ENCODE measurements around the gene ANKRD55.
"Not testable (repeated sequence)": the region's sequence is repeated elsewhere in the genome, so short reads cannot be mapped to it uniquely, and the experiment has no call there.

The ANKRD55 gene

GRCh38 chr5:56123531-56124243, 109.4 kb downstream of the ANKRD55 start:
- Histone ChIP-seq H3K36me3 (replicated peaks; ENCODE audit: insufficient read depth, low read length) (no peaks in the 10 kb centered on the region), H2AFZ (ENCODE audit: low read length) (no peak overlapping the region), H3K4me3 (ENCODE audit: low read length) (no peak overlapping the region), H3F3A (ENCODE audit: insufficient read depth, low read length) (no peaks in the 10 kb centered on the region), H3K9me2 (replicated peaks; ENCODE audit: insufficient read depth, low read length) (no peaks in the 10 kb centered on the region), H3K4me1 (ENCODE audit: low read length) (peaks cover 13% of the 10 kb centered on the region), H3K79me2 (ENCODE audit: low read length) (no peaks in the 10 kb centered on the region), H4K20me1 (ENCODE audit: insufficient read depth, low read length) (no peaks in the 10 kb centered on the region), H3K27me3 (replicated peaks; ENCODE audit: insufficient read depth, low read length) (no peaks in the 10 kb centered on the region), H3K27ac (ENCODE audit: low read length) (no peak overlapping the region), H3K9me3 (replicated peaks; ENCODE audit: insufficient read depth, low read length) (no peaks in the 10 kb centered on the region), H3K4me2 (ENCODE audit: low read depth, low read length) (no peak overlapping the region), H3K9ac (ENCODE audit: low read length) (no peak overlapping the region)
- TF ChIP-seq EZH2 (optimal IDR thresholded peaks at IDR 0.05; ENCODE audit: low read depth, low read length) = no peak
- no peak for TF ChIP-seq EZH2phosphoT487 (IDR thresholded peaks at IDR 0.05; ENCODE audit: low read length)
- TF ChIP-seq CTCF (IDR thresholded peaks at IDR 0.05; ENCODE audit: low read length) = no peak
- no peak for DNase-seq

GRCh38 chr5:56122360-56122985, 110.7 kb downstream of the ANKRD55 start:
- H3F3A ChIP-seq (ENCODE audit: insufficient read depth, low read length); H3K9me2 ChIP-seq (replicated peaks; ENCODE audit: insufficient read depth, low read length); H2AFZ ChIP-seq (ENCODE audit: low read length); H3K36me3 ChIP-seq (replicated peaks; ENCODE audit: insufficient read depth, low read length); H4K20me1 ChIP-seq (ENCODE audit: insufficient read depth, low read length); H3K4me2 ChIP-seq (ENCODE audit: low read depth, low read length); H3K9me3 ChIP-seq (replicated peaks; ENCODE audit: insufficient read depth, low read length); H3K9ac ChIP-seq (ENCODE audit: low read length); H3K27ac ChIP-seq (ENCODE audit: low read length); H3K79me2 ChIP-seq (ENCODE audit: low read length); H3K27me3 ChIP-seq (replicated peaks; ENCODE audit: insufficient read depth, low read length); H3K4me1 ChIP-seq (ENCODE audit: low read length); DNase-seq; H3K4me3 ChIP-seq (ENCODE audit: low read length): not testable (repeated sequence)

GRCh38 chr5:56119050-56119449, 114.1 kb downstream of the ANKRD55 start:
- no peak for DNase-seq
- H3K9me3 ChIP-seq (replicated peaks; ENCODE audit: insufficient read depth, low read length) = no peaks in the 10 kb centered on the region
- no peaks in the 10 kb centered on the region for H4K20me1 ChIP-seq (ENCODE audit: insufficient read depth, low read length)
- H3K36me3 ChIP-seq (replicated peaks; ENCODE audit: insufficient read depth, low read length) = no peaks in the 10 kb centered on the region
- TF ChIP-seq EZH2 (optimal IDR thresholded peaks at IDR 0.05; ENCODE audit: low read depth, low read length) (no peak), EZH2phosphoT487 (IDR thresholded peaks at IDR 0.05; ENCODE audit: low read length) (no peak), CTCF (IDR thresholded peaks at IDR 0.05; ENCODE audit: low read length) (no peak)
- H3K4me2 ChIP-seq (ENCODE audit: low read depth, low read length) = no peak overlapping the region
- H2AFZ ChIP-seq (ENCODE audit: low read length) = no peak overlapping the region
- H3K9ac ChIP-seq (ENCODE audit: low read length) = no peak overlapping the region
- no peaks in the 10 kb centered on the region for H3K79me2 ChIP-seq (ENCODE audit: low read length)
- no peaks in the 10 kb centered on the region for H3K9me2 ChIP-seq (replicated peaks; ENCODE audit: insufficient read depth, low read length)
- no peak overlapping the region for H3K4me3 ChIP-seq (ENCODE audit: low read length)
- H3K27ac ChIP-seq (ENCODE audit: low read length) = no peak overlapping the region
- H3F3A ChIP-seq (ENCODE audit: insufficient read depth, low read length) = no peaks in the 10 kb centered on the region
- no peaks in the 10 kb centered on the region for H3K4me1 ChIP-seq (ENCODE audit: low read length)
- H3K27me3 ChIP-seq (replicated peaks; ENCODE audit: insufficient read depth, low read length) = no peaks in the 10 kb centered on the region

GRCh38 chr5:56116599-56117141, 116.5 kb downstream of the ANKRD55 start:
- H3K4me3 ChIP-seq (ENCODE audit: low read length) = no peak overlapping the region

More at GRCh38 chr5:56116599-56117141, 116.5 kb downstream of the ANKRD55 start:
- Histone ChIP-seq H3K79me2 (ENCODE audit: low read length) (no peaks in the 10 kb centered on the region), H4K20me1 (ENCODE audit: insufficient read depth, low read length) (no peaks in the 10 kb centered on the region), H3K9me2 (replicated peaks; ENCODE audit: insufficient read depth, low read length) (no peaks in the 10 kb centered on the region), H3K9me3 (replicated peaks; ENCODE audit: insufficient read depth, low read length) (no peaks in the 10 kb centered on the region), H3K4me2 (ENCODE audit: low read depth, low read length) (no peak overlapping the region), H3K9ac (ENCODE audit: low read length) (no peak overlapping the region), H3K4me1 (ENCODE audit: low read length) (no peaks in the 10 kb centered on the region), H3K27me3 (replicated peaks; ENCODE audit: insufficient read depth, low read length) (no peaks in the 10 kb centered on the region), H2AFZ (ENCODE audit: low read length) (no peak overlapping the region), H3F3A (ENCODE audit: insufficient read depth, low read length) (no peaks in the 10 kb centered on the region), H3K36me3 (replicated peaks; ENCODE audit: insufficient read depth, low read length) (no peaks in the 10 kb centered on the region), H3K27ac (ENCODE audit: low read length) (no peak overlapping the region)
- no peak for DNase-seq
- TF ChIP-seq CTCF (IDR thresholded peaks at IDR 0.05; ENCODE audit: low read length) = no peak
- no peak for TF ChIP-seq EZH2phosphoT487 (IDR thresholded peaks at IDR 0.05; ENCODE audit: low read length)
- TF ChIP-seq EZH2 (optimal IDR thresholded peaks at IDR 0.05; ENCODE audit: low read depth, low read length) = no peak
